Natural killer cell (primary cell): ENCODE data around the gene IL13RA1. TPM values are rescaled to one million over a fixed set of nuclear protein-coding genes. Genes with fewer than 3 reads are reported as not detected.
A peak's percentile ranks its signal among the peaks of the same experiment; 100 is the strongest.

Experiments
- ATAC-seq, 3 donors: fragments of 150-1000 bp in 2 of 3; fragments of 200-7000 bp in 1 of 3; cut with Tn5 transposase; 1 replicate in 1 of 3; 2 replicates in 2 of 3; pipeline ENCODE4 v1.10.0; 2021; ENCODE audit warnings: mild to moderate bottlenecking in 2 of 3, moderate library complexity in 2 of 3
- DNase-seq, 2 donors: peaks; one replicate each; pipeline versions ENCODE4 v3.0.0 to v3.0.0-alpha.2; 2013 to 2021; ENCODE audit warnings: mixed read lengths in 1 of 2
- H3K27ac ChIP-seq: one replicate; pipeline ENCODE4 v1.5.1; 2013; ENCODE audit warnings: mild to moderate bottlenecking, low read length
- H3K27me3 ChIP-seq: one replicate; pipeline ENCODE4 v1.6.1; 2013; ENCODE audit warnings: low read length; ENCODE audit not compliant: control insufficient read depth, insufficient read depth
- H3K36me3 ChIP-seq: one replicate; pipeline ENCODE4 v1.6.1; 2013; ENCODE audit warnings: low read length; ENCODE audit not compliant: control insufficient read depth, insufficient read depth
- H3K4me1 ChIP-seq: one replicate; pipeline ENCODE4 v1.6.1; 2013; ENCODE audit warnings: low read length; ENCODE audit not compliant: control insufficient read depth, insufficient read depth
- H3K4me3 ChIP-seq: one replicate; pipeline ENCODE4 v1.5.1; 2013; ENCODE audit warnings: low read length
- H3K9me3 ChIP-seq: one replicate; pipeline ENCODE4 v1.6.1; 2013; ENCODE audit warnings: low read length; ENCODE audit not compliant: control insufficient read depth, insufficient read depth
- H3K27ac Mint-ChIP-seq, 2 donors: one replicate each; pipeline ENCODE4 v1.8.0; 2022; ENCODE audit warnings: mild to moderate bottlenecking in 2 of 2, mixed read lengths in 2 of 2, moderate library complexity in 1 of 2
- H3K27me3 Mint-ChIP-seq, 2 donors: one replicate each; pipeline ENCODE4 v1.8.0; 2022; ENCODE audit warnings: low read depth in 2 of 2, mixed read lengths in 2 of 2
- H3K36me3 Mint-ChIP-seq: one replicate; pipeline ENCODE4 v1.8.0; 2022; ENCODE audit warnings: mixed read lengths
- H3K4me1 Mint-ChIP-seq, 2 donors: one replicate each; pipeline ENCODE4 v1.8.0; 2022; ENCODE audit warnings: mixed read lengths in 2 of 2
- H3K4me3 Mint-ChIP-seq: one replicate; pipeline ENCODE4 v1.8.0; 2022; ENCODE audit warnings: mild to moderate bottlenecking, moderate library complexity, mixed read lengths
- H3K9me3 Mint-ChIP-seq, 2 donors: one replicate each; pipeline ENCODE4 v1.8.0; 2022; ENCODE audit warnings: mixed read lengths in 2 of 2
- WGBS: methylation state at CpG from one replicate; pipeline ENCODE4 v1.1.7; 2013; ENCODE audit warnings: missing lambda C conversion rate; ENCODE audit not compliant: insufficient coverage; 5-methylcytosine and 5-hydroxymethylcytosine counted together
- intact Hi-C: fragments of 100-400 bp; cut with micrococcal nuclease; formaldehyde crosslinking; loops from one replicate; pipeline ENCODE4 v1.14.2; 2022
- total RNA-seq, 4 donors: library from RNA; stranded (reverse); fragments of 120-200 nt in 1 of 4; gene quantifications; one replicate each; pipeline versions ENCODE4 v1.2.3 to v1.2.4, GENCODE V29; 2013 to 2022
- TF ChIP-seq, protein P1 (sequence below): fragments of 200-600 bp; IDR thresholded peaks from one replicate; pipeline ENCODE4 v1.8.0; 2022; ENCODE audit warnings: antibody characterized with exemption

The IL13RA1 gene
- total RNA-seq, 3 donors from 2014 or later (not counting 1 experiment from before 2014, with no cell fraction given), result 1.5 to 3.3 (median 2.4) TPM

DNA sequence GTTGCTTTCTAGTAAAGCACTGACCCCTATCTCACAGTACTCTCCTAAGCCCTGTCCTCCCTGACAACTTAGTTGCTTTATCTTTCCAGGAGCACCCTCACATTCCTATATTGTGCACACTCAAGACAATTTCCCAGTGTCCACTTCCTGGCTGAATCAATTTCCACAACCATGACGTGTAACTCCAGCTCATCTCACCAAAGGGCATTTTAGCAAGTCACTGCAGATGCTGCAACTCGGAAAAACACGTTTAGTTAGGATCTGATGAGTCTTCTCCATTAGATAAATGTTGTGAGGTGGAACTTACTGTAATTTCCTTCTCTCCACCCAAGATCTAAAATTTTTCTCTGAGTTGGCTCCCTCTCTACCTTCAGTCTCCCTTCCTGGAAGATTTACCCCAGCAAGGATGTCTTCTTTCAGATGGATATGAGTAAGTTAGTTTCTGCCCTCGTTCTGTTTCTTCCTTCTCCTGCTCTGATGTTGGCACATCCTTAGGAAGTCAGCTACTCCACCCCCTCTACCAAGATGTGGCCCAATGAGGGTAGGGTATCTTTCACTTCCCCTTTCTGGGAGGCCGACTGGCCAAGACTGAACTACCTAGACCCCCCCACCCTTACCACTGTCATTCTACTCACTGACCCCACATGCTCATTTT is 28.8 kb upstream of the IL13RA1 start:
- ATAC-seq, result no peak
- WGBS, result no CpG with 5 or more reads among the region's 5 CpGs
- no peak for DNase-seq
- H3K4me3 ChIP-seq, result no peak overlapping the region
- H3K4me1 Mint-ChIP-seq, result peaks cover 7 to 16% of the 10 kb centered on the region in 2 donors
- H3K27me3 Mint-ChIP-seq, result no peaks in the 10 kb centered on the region
- H3K27ac ChIP-seq, result no peak overlapping the region
- H3K36me3 Mint-ChIP-seq, result no peaks in the 10 kb centered on the region
- H3K27me3 ChIP-seq, result no peaks in the 10 kb centered on the region
- peak overlapping the region in 1 of 2 donors; percentile 63 for H3K27ac Mint-ChIP-seq
- H3K9me3 ChIP-seq, result no peaks in the 10 kb centered on the region
- H3K9me3 Mint-ChIP-seq, result no peaks in the 10 kb centered on the region
- no peaks in the 10 kb centered on the region for H3K36me3 ChIP-seq
- no peaks in the 10 kb centered on the region for H3K4me1 ChIP-seq
- intact Hi-C loops, result no loop called here
- H3K4me3 Mint-ChIP-seq, result no peak overlapping the region
- TF ChIP-seq, protein P1, sequence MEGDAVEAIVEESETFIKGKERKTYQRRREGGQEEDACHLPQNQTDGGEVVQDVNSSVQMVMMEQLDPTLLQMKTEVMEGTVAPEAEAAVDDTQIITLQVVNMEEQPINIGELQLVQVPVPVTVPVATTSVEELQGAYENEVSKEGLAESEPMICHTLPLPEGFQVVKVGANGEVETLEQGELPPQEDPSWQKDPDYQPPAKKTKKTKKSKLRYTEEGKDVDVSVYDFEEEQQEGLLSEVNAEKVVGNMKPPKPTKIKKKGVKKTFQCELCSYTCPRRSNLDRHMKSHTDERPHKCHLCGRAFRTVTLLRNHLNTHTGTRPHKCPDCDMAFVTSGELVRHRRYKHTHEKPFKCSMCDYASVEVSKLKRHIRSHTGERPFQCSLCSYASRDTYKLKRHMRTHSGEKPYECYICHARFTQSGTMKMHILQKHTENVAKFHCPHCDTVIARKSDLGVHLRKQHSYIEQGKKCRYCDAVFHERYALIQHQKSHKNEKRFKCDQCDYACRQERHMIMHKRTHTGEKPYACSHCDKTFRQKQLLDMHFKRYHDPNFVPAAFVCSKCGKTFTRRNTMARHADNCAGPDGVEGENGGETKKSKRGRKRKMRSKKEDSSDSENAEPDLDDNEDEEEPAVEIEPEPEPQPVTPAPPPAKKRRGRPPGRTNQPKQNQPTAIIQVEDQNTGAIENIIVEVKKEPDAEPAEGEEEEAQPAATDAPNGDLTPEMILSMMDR, result no peak

DNA sequence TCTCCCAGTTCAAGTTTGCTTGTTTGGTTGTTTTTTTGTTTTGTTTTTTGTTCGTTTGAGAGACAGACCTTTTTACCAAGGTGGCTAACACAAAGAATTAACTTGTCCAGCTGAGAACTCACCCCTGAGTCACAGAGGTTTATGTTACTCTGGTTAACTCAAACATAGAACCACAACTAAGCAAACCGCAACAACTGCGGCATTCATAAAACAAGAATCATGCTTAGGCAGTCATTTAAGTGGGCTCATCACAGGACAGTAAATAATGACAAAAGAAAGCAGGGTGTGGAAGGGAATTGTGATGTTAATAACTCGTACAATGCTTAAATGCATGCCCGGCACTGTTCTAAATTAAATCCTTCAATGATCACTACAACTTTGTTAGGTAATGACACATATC is 24.7 kb upstream of the IL13RA1 start:
- H3K4me1 Mint-ChIP-seq, result peaks cover 7 to 21% of the 10 kb centered on the region in 2 donors
- no peaks in the 10 kb centered on the region for H3K27me3 Mint-ChIP-seq
- intact Hi-C loops, result no loop called here
- DNase-seq (peak in 1 of 2 donors; percentile 7), ATAC-seq (peak in 1 of 3 donors; percentile 24)
- H3K27ac Mint-ChIP-seq, result peak overlapping the region; percentile 30 to 58
- Histone ChIP-seq H3K27ac (no peak overlapping the region), H3K9me3 (no peaks in the 10 kb centered on the region), H3K4me1 (no peaks in the 10 kb centered on the region), H3K4me3 (no peak overlapping the region), H3K36me3 (no peaks in the 10 kb centered on the region), H3K27me3 (no peaks in the 10 kb centered on the region)
- 51% methylated on average over 3 of the region's 5 CpGs for WGBS
- H3K4me3 Mint-ChIP-seq, result no peak overlapping the region
- H3K9me3 Mint-ChIP-seq, result no peaks in the 10 kb centered on the region
- no peaks in the 10 kb centered on the region for H3K36me3 Mint-ChIP-seq
- TF ChIP-seq, protein P1, result no peak

DNA sequence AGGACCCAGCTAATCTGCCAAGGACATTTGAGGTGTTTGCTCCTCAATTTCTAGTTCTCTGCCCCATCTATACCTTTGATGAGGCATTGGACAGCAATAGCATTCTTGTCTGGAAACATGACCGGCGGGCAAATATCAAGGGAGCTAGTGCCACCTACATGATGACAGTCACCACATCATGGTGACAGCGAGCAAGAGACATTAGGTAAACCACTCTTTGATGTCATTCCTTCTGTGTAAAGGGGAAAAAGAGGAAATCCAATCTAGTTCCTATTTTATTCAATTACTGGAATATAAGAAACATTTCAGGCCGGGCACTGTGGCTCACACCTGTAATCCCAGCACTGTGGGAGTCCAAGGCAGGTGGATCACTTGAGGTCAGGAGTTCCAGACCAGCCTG is 20.7 kb upstream of the IL13RA1 start:
- no peak overlapping the region for H3K4me3 ChIP-seq
- 86% methylated on average over 1 of the region's 4 CpGs for WGBS

More for the DNA sequence above, 20.7 kb upstream of the IL13RA1 start:
- H3K36me3 ChIP-seq, result no peaks in the 10 kb centered on the region
- Mint-ChIP-seq H3K27ac (no peak overlapping the region), H3K4me3 (no peak overlapping the region), H3K36me3 (no peaks in the 10 kb centered on the region), H3K27me3 (peaks cover 0 to 4% of the 10 kb centered on the region in 2 donors), H3K9me3 (no peaks in the 10 kb centered on the region), H3K4me1 (peaks cover 7 to 12% of the 10 kb centered on the region in 2 donors)
- intact Hi-C loops, result no loop called here
- TF ChIP-seq, protein P1, result no peak
- H3K27me3 ChIP-seq, result no peaks in the 10 kb centered on the region
- DNase-seq (no peak), ATAC-seq (no peak)
- no peaks in the 10 kb centered on the region for H3K4me1 ChIP-seq
- no peak overlapping the region for H3K27ac ChIP-seq
- H3K9me3 ChIP-seq, result no peaks in the 10 kb centered on the region
